HL-60 (cell line): ENCODE data around the gene TRMT44.

Experiments used
- CTCF ChIP-seq: IDR thresholded peaks from one replicate; pipeline ENCODE4 v1.5.1; 2011; ENCODE audit warnings: low read length, control low read depth, inconsistent platforms; ENCODE audit not compliant: insufficient read depth
- GABPA ChIP-seq: IDR thresholded peaks from 2 replicates; pipeline ENCODE4 v1.6.1; 2012; ENCODE audit warnings: low read depth
- REST ChIP-seq: IDR thresholded peaks from 2 replicates; pipeline ENCODE4 v1.6.1; 2012; ENCODE audit warnings: low read depth; ENCODE audit not compliant: insufficient replicate concordance

- TF ChIP-seq CTCF, result no peak
- no peak for TF ChIP-seq GABPA
- TF ChIP-seq REST, result no peak
Measured at GRCh38 chr4:8523766-8524165, 83.2 kb downstream of the TRMT44 start.
